Femur (tissue), 1 donor: ENCODE data around the gene KLHL28.
A peak's percentile ranks its signal among the peaks of the same experiment; 100 is the strongest.

ENCODE experiments used
- DNase-seq: peaks from one replicate; pipeline ENCODE4 v3.0.0-alpha.2; 2017

The KLHL28 gene

GRCh38 chr14:44959538-44959937 lies 2.2 kb downstream of the KLHL28 start:
- DNase-seq: no peak

GRCh38 chr14:44956866-44957265 lies 4.9 kb downstream of the KLHL28 start:
- no peak for DNase-seq

- DNase-seq: no peak
These were observed 6.2 kb downstream of the KLHL28 start for GRCh38 chr14:44955528-44955927.

- DNase-seq: no peak
These were observed 7.0 kb downstream of the KLHL28 start for GRCh38 chr14:44954750-44955149.

- no peak for DNase-seq
These were observed 9.2 kb downstream of the KLHL28 start for GRCh38 chr14:44952391-44953110.

GRCh38 chr14:44951051-44951450 lies 10.7 kb downstream of the KLHL28 start:
- no peak for DNase-seq

GRCh38 chr14:44945264-44945663 lies 16.5 kb downstream of the KLHL28 start:
- no peak for DNase-seq

- no peak for DNase-seq
These were observed 17.6 kb downstream of the KLHL28 start for GRCh38 chr14:44944107-44944506.

GRCh38 chr14:44942436-44942835 lies 19.3 kb downstream of the KLHL28 start:
- DNase-seq: no peak

- DNase-seq: no peak
These were observed 20.2 kb downstream of the KLHL28 start for GRCh38 chr14:44941591-44941990.

- no peak for DNase-seq
These were observed 20.8 kb downstream of the KLHL28 start for GRCh38 chr14:44940944-44941343.

- no peak for DNase-seq
These were observed 21.5 kb downstream of the KLHL28 start for GRCh38 chr14:44940211-44940610.

- DNase-seq: no peak
These were observed 24.2 kb downstream of the KLHL28 start for GRCh38 chr14:44937547-44937946.

GRCh38 chr14:44935155-44935554 lies 26.6 kb downstream of the KLHL28 start:
- DNase-seq: no peak

GRCh38 chr14:44928793-44929192 lies 33.0 kb downstream of the KLHL28 start:
- DNase-seq: no peak

- peak; percentile 40 for DNase-seq
These were observed 46.9 kb downstream of the KLHL28 start for GRCh38 chr14:44914849-44915248.

GRCh38 chr14:44912041-44912869 lies 49.5 kb downstream of the KLHL28 start:
- DNase-seq: peak; percentile 29

GRCh38 chr14:44910821-44911220 lies 50.9 kb downstream of the KLHL28 start:
- no peak for DNase-seq

- no peak for DNase-seq
These were observed 60.1 kb downstream of the KLHL28 start for GRCh38 chr14:44901696-44902095.

- DNase-seq: no peak
These were observed 63.2 kb downstream of the KLHL28 start for GRCh38 chr14:44898551-44898950.

GRCh38 chr14:44897845-44898151 lies 63.9 kb downstream of the KLHL28 start:
- no peak for DNase-seq

- DNase-seq: peak; percentile 98
These were observed 64.5 kb downstream of the KLHL28 start for GRCh38 chr14:44897041-44897844.

GRCh38 chr14:44896275-44897040 lies 65.3 kb downstream of the KLHL28 start:
- no peak for DNase-seq
